Urinary bladder (tissue), 4 donors: Measurements from ENCODE around the gene ERC2. TPM values are rescaled to one million over a fixed set of nuclear protein-coding genes. Genes with fewer than 3 reads are reported as not detected.

Source experiments
- DNase-seq: peaks from one replicate; pipeline ENCODE4 v3.0.0-alpha.2; 2015; ENCODE audit errors: extremely low spot score
- H3K27ac ChIP-seq: one replicate; pipeline ENCODE4 v1.5.1; 2013; ENCODE audit warnings: low read depth, mild to moderate bottlenecking, moderate library complexity
- H3K36me3 ChIP-seq: one replicate; pipeline ENCODE4 v1.6.1; 2013; ENCODE audit warnings: mild to moderate bottlenecking, moderate library complexity; ENCODE audit not compliant: insufficient read depth
- H3K4me1 ChIP-seq: one replicate; pipeline ENCODE4 v1.6.1; 2013; ENCODE audit warnings: mild to moderate bottlenecking, moderate library complexity; ENCODE audit not compliant: insufficient read depth
- H3K4me3 ChIP-seq: one replicate; pipeline ENCODE4 v1.5.1; 2013; ENCODE audit warnings: low read depth, low read length
- WGBS: extraction: QIAGEN DNeasy Blood & Tissue Kit; methylation state at CpG from one replicate; pipeline ENCODE4 v1.1.7; 2013; 5-methylcytosine and 5-hydroxymethylcytosine counted together
- polyA plus RNA-seq: library from polyadenylated mRNA; stranded (reverse); fragments of 200-250 nt; gene quantifications from one replicate; pipeline ENCODE4 v1.2.3, GENCODE V29; 2013
- total RNA-seq: library from RNA; depleted of rRNA; stranded (reverse); fragments of >200 nt; gene quantifications from one replicate; pipeline ENCODE4 v1.2.3, GENCODE V29; 2014
- donor health status: healthy with polysubstance abuse.
- donor health status: healthy.

Gene ERC2
- total and polyA plus RNA-seq, 2 donors = 0.49 to 3.0 TPM

GRCh38 chr3:55543181-55543614 lies 925.1 kb downstream of the ERC2 start:
- Histone ChIP-seq H3K36me3 (no peaks in the 10 kb centered on the region), H3K4me1 (no peaks in the 10 kb centered on the region), H3K27ac (no peak overlapping the region), H3K4me3 (no peak overlapping the region)
- 85% methylated on average over 12 of the region's 12 CpGs for WGBS
- no peak for DNase-seq

GRCh38 chr3:55541456-55541855 lies 926.8 kb downstream of the ERC2 start:
- WGBS = 33% methylated on average over 2 of the region's 2 CpGs
- no peaks in the 10 kb centered on the region for H3K4me1 ChIP-seq
- H3K36me3 ChIP-seq = no peaks in the 10 kb centered on the region

GRCh38 chr3:55541016-55541415 lies 927.3 kb downstream of the ERC2 start:
- 88% methylated on average over 3 of the region's 3 CpGs for WGBS
- H3K27ac ChIP-seq = no peak overlapping the region
- no peak overlapping the region for H3K4me3 ChIP-seq
- H3K36me3 ChIP-seq = no peaks in the 10 kb centered on the region
- DNase-seq = no peak
- no peaks in the 10 kb centered on the region for H3K4me1 ChIP-seq

More at GRCh38 chr3:55541456-55541855, 926.8 kb downstream of the ERC2 start:
- H3K4me3 ChIP-seq = no peak overlapping the region
- DNase-seq = no peak
- no peak overlapping the region for H3K27ac ChIP-seq

GRCh38 chr3:55540579-55540978 lies 927.7 kb downstream of the ERC2 start:
- DNase-seq = no peak
- Histone ChIP-seq H3K4me3 (no peak overlapping the region), H3K36me3 (no peaks in the 10 kb centered on the region), H3K27ac (no peak overlapping the region), H3K4me1 (no peaks in the 10 kb centered on the region)
- 82% methylated on average over 5 of the region's 5 CpGs for WGBS

- DNase-seq = no peak
These were observed 930.1 kb downstream of the ERC2 start for GRCh38 chr3:55538158-55538557.

GRCh38 chr3:55537563-55537962 lies 930.7 kb downstream of the ERC2 start:
- no peak for DNase-seq
- H3K4me3 ChIP-seq = no peak overlapping the region
- no peaks in the 10 kb centered on the region for H3K36me3 ChIP-seq
- 96% methylated on average over 3 of the region's 3 CpGs for WGBS
- H3K4me1 ChIP-seq = no peaks in the 10 kb centered on the region
- no peak overlapping the region for H3K27ac ChIP-seq

More at GRCh38 chr3:55538158-55538557, 930.1 kb downstream of the ERC2 start:
- H3K4me1 ChIP-seq = no peaks in the 10 kb centered on the region
- WGBS = 89% methylated on average over 4 of the region's 4 CpGs
- H3K36me3 ChIP-seq = no peaks in the 10 kb centered on the region
- H3K4me3 ChIP-seq = no peak overlapping the region
- H3K27ac ChIP-seq = no peak overlapping the region

- no peak for DNase-seq
- 88% methylated on average over 7 of the region's 7 CpGs for WGBS
- H3K4me1 ChIP-seq = no peaks in the 10 kb centered on the region
These were observed 931.1 kb downstream of the ERC2 start for GRCh38 chr3:55537129-55537528.

GRCh38 chr3:55534876-55535275 lies 933.4 kb downstream of the ERC2 start:
- 81% methylated on average over 2 of the region's 2 CpGs for WGBS
- Histone ChIP-seq H3K27ac (no peak overlapping the region), H3K36me3 (no peaks in the 10 kb centered on the region), H3K4me1 (no peaks in the 10 kb centered on the region), H3K4me3 (no peak overlapping the region)
- DNase-seq = no peak

More at GRCh38 chr3:55537129-55537528, 931.1 kb downstream of the ERC2 start:
- H3K4me3 ChIP-seq = no peak overlapping the region
- H3K27ac ChIP-seq = no peak overlapping the region
- no peaks in the 10 kb centered on the region for H3K36me3 ChIP-seq

- H3K36me3 ChIP-seq = no peaks in the 10 kb centered on the region
- H3K4me1 ChIP-seq = no peaks in the 10 kb centered on the region
- DNase-seq = no peak
- WGBS = 95% methylated on average over 3 of the region's 3 CpGs
- H3K27ac ChIP-seq = no peak overlapping the region
- H3K4me3 ChIP-seq = no peak overlapping the region
These were observed 935.5 kb downstream of the ERC2 start for GRCh38 chr3:55532806-55533205.

GRCh38 chr3:55531321-55531720 lies 936.9 kb downstream of the ERC2 start:
- no peaks in the 10 kb centered on the region for H3K36me3 ChIP-seq
- no peak for DNase-seq
- H3K4me1 ChIP-seq = no peaks in the 10 kb centered on the region
- 73% methylated on average over 1 of the region's 1 CpG for WGBS
- H3K27ac ChIP-seq = no peak overlapping the region
- no peak overlapping the region for H3K4me3 ChIP-seq

- Histone ChIP-seq H3K4me1 (no peaks in the 10 kb centered on the region), H3K36me3 (no peaks in the 10 kb centered on the region), H3K4me3 (no peak overlapping the region), H3K27ac (no peak overlapping the region)
- WGBS = 90% methylated on average over 4 of the region's 4 CpGs
- DNase-seq = no peak
These were observed 940.9 kb downstream of the ERC2 start for GRCh38 chr3:55527361-55527760.

- Histone ChIP-seq H3K4me3 (no peak overlapping the region), H3K27ac (no peak overlapping the region), H3K4me1 (no peaks in the 10 kb centered on the region), H3K36me3 (no peaks in the 10 kb centered on the region)
- 63% methylated on average over 10 of the region's 10 CpGs for WGBS
- DNase-seq = no peak
These were observed 941.8 kb downstream of the ERC2 start for GRCh38 chr3:55526332-55527030.

- no peaks in the 10 kb centered on the region for H3K4me1 ChIP-seq
- H3K27ac ChIP-seq = no peak overlapping the region
- no peak for DNase-seq
- H3K4me3 ChIP-seq = no peak overlapping the region
- H3K36me3 ChIP-seq = no peaks in the 10 kb centered on the region
- 90% methylated on average over 3 of the region's 3 CpGs for WGBS
These were observed 942.8 kb downstream of the ERC2 start for GRCh38 chr3:55525436-55525835.

- H3K36me3 ChIP-seq = no peaks in the 10 kb centered on the region
- H3K27ac ChIP-seq = no peak overlapping the region
- WGBS = 88% methylated on average over 4 of the region's 4 CpGs
- no peak for DNase-seq
- no peak overlapping the region for H3K4me3 ChIP-seq
- no peaks in the 10 kb centered on the region for H3K4me1 ChIP-seq
These were observed 943.6 kb downstream of the ERC2 start for GRCh38 chr3:55524565-55525244.
